A549 treated with RU486 at 1 μM for 4 hours (cell line): ENCODE results near the gene OLIG2. TPM values are rescaled to one million over a fixed set of nuclear protein-coding genes. Genes with fewer than 3 reads are reported as not detected.

Experiments
- total RNA-seq: library from RNA; stranded (reverse); fragments of 200-300 nt; extraction: Qiagen RNA extraction; gene quantifications from 5 replicates; pipeline ENCODE4 v1.2.3, GENCODE V29; 2022; ENCODE audit warnings: low read depth

The OLIG2 gene
- not detected in 5 replicates for total RNA-seq

GRCh38 chr21:33025489-33026442, at the start of gene OLIG2:
OLIG2 (plus strand) TSS chr21:33025935; CDS start chr21:33026863, 928 bp downstream.

DNA sequence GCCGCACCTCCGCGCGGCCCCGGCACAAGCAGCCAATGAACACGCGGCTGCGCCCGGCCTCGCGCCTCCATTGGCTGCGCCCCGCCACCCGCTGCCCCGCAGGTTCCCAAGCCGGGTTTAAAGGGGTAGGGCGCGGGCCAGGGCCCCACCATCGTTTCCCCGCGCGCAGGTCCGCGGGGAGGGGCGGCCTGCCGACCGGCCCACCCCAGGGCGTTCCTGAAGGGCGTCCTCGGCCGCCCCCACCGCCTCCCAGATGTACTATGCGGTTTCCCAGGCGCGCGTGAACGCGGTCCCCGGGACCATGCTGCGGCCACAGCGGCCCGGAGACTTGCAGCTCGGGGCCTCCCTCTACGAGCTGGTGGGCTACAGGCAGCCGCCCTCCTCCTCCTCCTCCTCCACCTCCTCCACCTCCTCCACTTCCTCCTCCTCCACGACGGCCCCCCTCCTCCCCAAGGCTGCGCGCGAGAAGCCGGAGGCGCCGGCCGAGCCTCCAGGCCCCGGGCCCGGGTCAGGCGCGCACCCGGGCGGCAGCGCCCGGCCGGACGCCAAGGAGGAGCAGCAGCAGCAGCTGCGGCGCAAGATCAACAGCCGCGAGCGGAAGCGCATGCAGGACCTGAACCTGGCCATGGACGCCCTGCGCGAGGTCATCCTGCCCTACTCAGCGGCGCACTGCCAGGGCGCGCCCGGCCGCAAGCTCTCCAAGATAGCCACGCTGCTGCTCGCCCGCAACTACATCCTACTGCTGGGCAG, 44.4 kb downstream of the OLIG2 start, which contains the start of gene OLIG1:
Gene OLIG1, plus strand, starts transcription at position 148 of the 750 bp plus-strand sequence. Its CDS starts 106 bp downstream, at position 254.

Other genes with a start within 250 kb of the OLIG2 start
- gene OLIG1, start 44.2 kb downstream of the OLIG2 start, total RNA-seq, result 0.14 TPM in 1 of 5 replicates, not detected in the others
- 11.9 to 23.1 TPM (median 17.1 TPM) in 5 replicates for gene IFNAR2, start 204.0 kb downstream of the OLIG2 start, total RNA-seq
- gene IL10RB, start 240.4 kb downstream of the OLIG2 start, total RNA-seq, result 16.4 to 19.4 TPM (median 17.8 TPM) in 5 replicates